Keratinocyte (primary cell): ENCODE results near the gene STON2. TPM values are rescaled to one million over a fixed set of nuclear protein-coding genes. Genes with fewer than 3 reads are reported as not detected.

ENCODE experiments used
- DNase-seq: peaks from one replicate; pipeline ENCODE4 v3.0.0-alpha.2; 2011; ENCODE audit warnings: low read depth, missing footprints, low spot score
- FAIRE-seq: peaks from 2 replicates; lab custom pipeline; 2011; peaks lifted over from hg19 to GRCh38; lab: Jason Lieb, UNC
- H2AFZ ChIP-seq: 2 replicates; pipeline ENCODE4 v1.6.0; 2012; ENCODE audit warnings: low read length, control low read depth, inconsistent platforms; ENCODE audit not compliant: control insufficient read depth
- H3K27ac ChIP-seq: 2 replicates; pipeline ENCODE4 v1.5.1; 2011; ENCODE audit warnings: low read length; ENCODE audit not compliant: control insufficient read depth, insufficient read depth
- H3K27me3 ChIP-seq: 3 replicates; pipeline ENCODE4 v1.6.0; 2011; ENCODE audit warnings: low read length; ENCODE audit not compliant: control insufficient read depth, insufficient read depth; ENCODE audit errors: extremely low read depth
- H3K36me3 ChIP-seq, 2 experiments: 2 replicates in 1 of 2; 3 replicates in 1 of 2; pipeline ENCODE4 v1.5.1; 2011; ENCODE audit warnings: low read length in 2 of 2, mild to moderate bottlenecking in 1 of 2; ENCODE audit not compliant: control insufficient read depth in 2 of 2, insufficient read depth in 2 of 2; ENCODE audit errors: extremely low read depth in 1 of 2
- H3K4me1 ChIP-seq: 3 replicates; pipeline ENCODE4 v1.5.1; 2011; ENCODE audit warnings: low read length; ENCODE audit not compliant: control insufficient read depth, insufficient read depth; ENCODE audit errors: extremely low read depth
- H3K4me2 ChIP-seq: 3 replicates; pipeline ENCODE4 v1.6.0; 2011; ENCODE audit warnings: low read depth, low read length; ENCODE audit not compliant: control insufficient read depth, insufficient read depth; ENCODE audit errors: extremely low read depth
- H3K4me3 ChIP-seq, 3 experiments: fragments of 200-600 bp in 1 of 3; sonication (generic) in 1 of 3; 2 replicates in 2 of 3; 3 replicates in 1 of 3; pipeline ENCODE4 v1.5.1; 2011 to 2016; ENCODE audit warnings: low read length in 3 of 3, mild to moderate bottlenecking in 3 of 3, control low read depth in 2 of 3, inconsistent platforms in 1 of 3, low read depth in 1 of 3, mixed read lengths in 1 of 3, mixed run types in 1 of 3, moderate library complexity in 1 of 3; ENCODE audit not compliant: control insufficient read depth in 2 of 3, insufficient read depth in 2 of 3; ENCODE audit errors: extremely low read depth in 1 of 3
- H3K79me2 ChIP-seq: 2 replicates; pipeline ENCODE4 v1.6.0; 2012; ENCODE audit warnings: low read length; ENCODE audit not compliant: control insufficient read depth, insufficient read depth
- H3K9ac ChIP-seq: 3 replicates; pipeline ENCODE4 v1.6.0; 2011; ENCODE audit warnings: low read length; ENCODE audit not compliant: control insufficient read depth, insufficient read depth; ENCODE audit errors: extremely low read depth
- H3K9me1 ChIP-seq: 3 replicates; pipeline ENCODE4 v1.6.0; 2011; ENCODE audit warnings: low read length; ENCODE audit not compliant: control insufficient read depth, insufficient read depth; ENCODE audit errors: extremely low read depth
- H3K9me3 ChIP-seq: 2 replicates; pipeline ENCODE4 v1.5.1; 2012; ENCODE audit warnings: low read depth, low read length; ENCODE audit not compliant: control insufficient read depth
- H4K20me1 ChIP-seq: 3 replicates; pipeline ENCODE4 v1.6.0; 2011; ENCODE audit warnings: low read length; ENCODE audit not compliant: control insufficient read depth, insufficient read depth; ENCODE audit errors: extremely low read depth
- CTCF ChIP-seq, 3 experiments: IDR thresholded peaks in 1 of 3; conservative IDR thresholded peaks in 1 of 3; optimal IDR thresholded peaks in 1 of 3; 2 replicates in 2 of 3; 3 replicates in 1 of 3; pipeline versions ENCODE3 to v1.5.1; 2011; ENCODE audit warnings: low read length in 3 of 3, mild to moderate bottlenecking in 3 of 3, moderate library complexity in 2 of 3, control low read depth in 1 of 3, inconsistent platforms in 1 of 3; ENCODE audit not compliant: insufficient read depth in 2 of 3; ENCODE audit errors: extremely low read depth in 1 of 3
- EZH2 ChIP-seq: IDR thresholded peaks from one replicate; pipeline ENCODE4 v1.6.1; 2012; ENCODE audit warnings: inconsistent platforms, mild to moderate bottlenecking, low read length, moderate library complexity
- dilution Hi-C: fragments of 300-500 bp; cut with MboI; formaldehyde crosslinking; loops from one replicate; pipeline ENCODE4 v1.7.0; 2020; ENCODE audit warnings: low sequenced_read_pairs; ENCODE audit not compliant: extremely low pct_ligation_motif_present
- polyA plus RNA-seq, 5 experiments: library from polyadenylated mRNA; depleted of rRNA in 3 of 5; stranded (reverse) in 3 of 5; stranded (forward) in 1 of 5; unstranded in 1 of 5; fragments of >200 nt; gene quantifications; 1 replicate in 1 of 5; 2 replicates in 3 of 5; 3 replicates in 1 of 5; pipeline versions ENCODE4 v1.2.1 to v1.2.3, GENCODE V29; 2011 to 2012; ENCODE audit warnings: missing spikeins in 2 of 5, low read depth in 1 of 5, low replicate concordance in 1 of 5

STON2 gene
- polyA plus RNA-seq, 1 donor (not counting 4 experiments of a cell fraction or from before 2014, with no cell fraction given), result 82.3 TPM

GRCh38 chr14:81371802-81372201, 28.3 kb downstream of the STON2 start:
- H3K9me3 ChIP-seq, result no peaks in the 10 kb centered on the region
- DNase-seq (no peak), FAIRE-seq (peak; percentile 86)
- no peaks in the 10 kb centered on the region for H3K27me3 ChIP-seq
- no peak overlapping the region for H2AFZ ChIP-seq
- H3K4me2 ChIP-seq, result peak overlapping the region; percentile 19
- H3K36me3 ChIP-seq, result peaks cover 0 to 5% of the 10 kb centered on the region in 2 experiments
- H3K9me1 ChIP-seq, result no peaks in the 10 kb centered on the region
- peaks cover 12% of the 10 kb centered on the region for H3K4me1 ChIP-seq
- dilution Hi-C loops, result no loop called here
- no peak overlapping the region for H3K9ac ChIP-seq
- no peaks in the 10 kb centered on the region for H3K79me2 ChIP-seq
- H4K20me1 ChIP-seq, result no peaks in the 10 kb centered on the region
- H3K27ac ChIP-seq, result peak overlapping the region; percentile 33
- no peak for TF ChIP-seq CTCF (optimal IDR thresholded peaks at IDR 0.05 in 1 of 3, IDR thresholded peaks at IDR 0.05 in 1 of 3, conservative IDR thresholded peaks at IDR 0.05 in 1 of 3; ENCODE audit: extremely low read depth in 1 of 3, insufficient read depth in 2 of 3, low read length in 3 of 3)
- TF ChIP-seq EZH2, result no peak
- no peak overlapping the region for H3K4me3 ChIP-seq

- Histone ChIP-seq H3K79me2 (peaks cover 3% of the 10 kb centered on the region), H3K4me1 (peaks cover 28% of the 10 kb centered on the region), H3K36me3 (peaks cover 3 to 5% of the 10 kb centered on the region in 2 experiments), H3K4me3 (no peak overlapping the region), H3K27me3 (no peaks in the 10 kb centered on the region), H3K9me1 (no peaks in the 10 kb centered on the region), H3K4me2 (no peak overlapping the region), H3K9ac (no peak overlapping the region), H2AFZ (no peak overlapping the region), H3K27ac (no peak overlapping the region), H4K20me1 (no peaks in the 10 kb centered on the region), H3K9me3 (no peaks in the 10 kb centered on the region)
- dilution Hi-C loops, result no loop called here
- DNase-seq, result no peak
- FAIRE-seq, result no peak
- TF ChIP-seq CTCF (optimal IDR thresholded peaks at IDR 0.05 in 1 of 3, IDR thresholded peaks at IDR 0.05 in 1 of 3, conservative IDR thresholded peaks at IDR 0.05 in 1 of 3; ENCODE audit: extremely low read depth in 1 of 3, insufficient read depth in 2 of 3, low read length in 3 of 3) (no peak), EZH2 (no peak)
Measured at GRCh38 chr14:81367563-81367962, 32.6 kb downstream of the STON2 start.
